Measurements from ENCODE around the gene CD1E.
"Not testable (repeated sequence)": the region's sequence is repeated elsewhere in the genome, so short reads cannot be mapped to it uniquely, and the experiment has no call there.

The CD1E gene

GRCh38 chr1:158362482-158362881 lies 8.8 kb downstream of the CD1E start:
- H3K4me3 ChIP-seq (ENCODE audit: low read depth, low read length), result no peak overlapping the region
- no peak for TF ChIP-seq CTCF (IDR thresholded peaks at IDR 0.05; ENCODE audit: low read depth, low read length)

- no peak overlapping the region for H3K4me3 ChIP-seq (ENCODE audit: low read depth, low read length)
- TF ChIP-seq CTCF (IDR thresholded peaks at IDR 0.05; ENCODE audit: low read depth, low read length), result no peak
Measured at GRCh38 chr1:158362941-158363340, 9.2 kb downstream of the CD1E start.

- no peak overlapping the region for H3K4me3 ChIP-seq (ENCODE audit: low read depth, low read length)
- TF ChIP-seq CTCF (IDR thresholded peaks at IDR 0.05; ENCODE audit: low read depth, low read length), result no peak
Measured at GRCh38 chr1:158366783-158367182, 13.1 kb downstream of the CD1E start.

- TF ChIP-seq CTCF (IDR thresholded peaks at IDR 0.05; ENCODE audit: low read depth, low read length), result no peak
- H3K4me3 ChIP-seq (ENCODE audit: low read depth, low read length), result no peak overlapping the region
Measured at GRCh38 chr1:158371188-158371953, 17.7 kb downstream of the CD1E start.

- H3K4me3 ChIP-seq (ENCODE audit: low read depth, low read length), result not testable (repeated sequence)
Measured at GRCh38 chr1:158374101-158374500, 20.4 kb downstream of the CD1E start.

GRCh38 chr1:158374860-158375259 lies 21.2 kb downstream of the CD1E start:
- no peak for TF ChIP-seq CTCF (IDR thresholded peaks at IDR 0.05; ENCODE audit: low read depth, low read length)

GRCh38 chr1:158390331-158390730 lies 36.6 kb downstream of the CD1E start:
- TF ChIP-seq CTCF (IDR thresholded peaks at IDR 0.05; ENCODE audit: low read depth, low read length), result no peak
- H3K4me3 ChIP-seq (ENCODE audit: low read depth, low read length), result no peak overlapping the region

More at GRCh38 chr1:158374860-158375259, 21.2 kb downstream of the CD1E start:
- no peak overlapping the region for H3K4me3 ChIP-seq (ENCODE audit: low read depth, low read length)

- no peak for TF ChIP-seq CTCF (IDR thresholded peaks at IDR 0.05; ENCODE audit: low read depth, low read length)
- no peak overlapping the region for H3K4me3 ChIP-seq (ENCODE audit: low read depth, low read length)
Measured at GRCh38 chr1:158391099-158391498, 37.4 kb downstream of the CD1E start.

Data from WI38 (cell line).